Measurements from ENCODE around the gene CFC1. TPM values are rescaled to one million over a fixed set of nuclear protein-coding genes. Genes with fewer than 3 reads are reported as not detected.
"Not testable (repeated sequence)": the region's sequence is repeated elsewhere in the genome, so short reads cannot be mapped to it uniquely, and the experiment has no call there.

The CFC1 gene
- total RNA-seq, 4 donors from 2014 or later: 0.62 TPM; not detected in 3

GRCh38 chr2:130574230-130574629 lies 25.1 kb downstream of the CFC1 start:
- DNase-seq; H3K4me1 ChIP-seq; H3K4me3 ChIP-seq; H3K27ac ChIP-seq; H3K27me3 ChIP-seq; H3K9me3 ChIP-seq; H3K36me3 ChIP-seq; intact Hi-C loops (cut with DNase I; ENCODE audit: low total_unique reads): not testable (repeated sequence)

- H3K27me3 ChIP-seq; H3K36me3 ChIP-seq; H3K4me1 ChIP-seq; H3K9me3 ChIP-seq; DNase-seq; intact Hi-C loops (cut with DNase I; ENCODE audit: low total_unique reads); H3K27ac ChIP-seq; H3K4me3 ChIP-seq: not testable (repeated sequence)
These were observed 27.4 kb downstream of the CFC1 start for GRCh38 chr2:130571929-130572328.

- H3K27me3 ChIP-seq; H3K9me3 ChIP-seq; DNase-seq; intact Hi-C loops (cut with DNase I; ENCODE audit: low total_unique reads); H3K4me1 ChIP-seq; H3K4me3 ChIP-seq; H3K36me3 ChIP-seq; H3K27ac ChIP-seq: not testable (repeated sequence)
These were observed 33.2 kb downstream of the CFC1 start for GRCh38 chr2:130566165-130566564.

GRCh38 chr2:130556441-130556840 lies 42.9 kb downstream of the CFC1 start:
- H3K36me3 ChIP-seq; H3K27ac ChIP-seq; H3K9me3 ChIP-seq; DNase-seq; intact Hi-C loops (cut with DNase I; ENCODE audit: low total_unique reads); H3K27me3 ChIP-seq; H3K4me1 ChIP-seq; H3K4me3 ChIP-seq: not testable (repeated sequence)

GRCh38 chr2:130554178-130554577 lies 45.2 kb downstream of the CFC1 start:
- H3K9me3 ChIP-seq; H3K27me3 ChIP-seq; H3K4me1 ChIP-seq; H3K27ac ChIP-seq; intact Hi-C loops (cut with DNase I; ENCODE audit: low total_unique reads); DNase-seq; H3K36me3 ChIP-seq; H3K4me3 ChIP-seq: not testable (repeated sequence)

- intact Hi-C loops (cut with DNase I; ENCODE audit: low total_unique reads); H3K36me3 ChIP-seq; H3K4me3 ChIP-seq: not testable (repeated sequence)
These were observed 49.9 kb downstream of the CFC1 start for GRCh38 chr2:130549475-130549874.

GRCh38 chr2:130548418-130548817 lies 51.0 kb downstream of the CFC1 start:
- DNase-seq; intact Hi-C loops (cut with DNase I; ENCODE audit: low total_unique reads); H3K4me1 ChIP-seq; H3K27ac ChIP-seq; H3K4me3 ChIP-seq; H3K27me3 ChIP-seq; H3K36me3 ChIP-seq; H3K9me3 ChIP-seq: not testable (repeated sequence)

More at GRCh38 chr2:130549475-130549874, 49.9 kb downstream of the CFC1 start:
- not testable (repeated sequence) for DNase-seq, H3K9me3 ChIP-seq, H3K27me3 ChIP-seq, H3K27ac ChIP-seq, H3K4me1 ChIP-seq

GRCh38 chr2:130544978-130545377 lies 54.4 kb downstream of the CFC1 start:
- H3K36me3 ChIP-seq; H3K27me3 ChIP-seq; H3K9me3 ChIP-seq; intact Hi-C loops (cut with DNase I; ENCODE audit: low total_unique reads); DNase-seq; H3K27ac ChIP-seq; H3K4me1 ChIP-seq; H3K4me3 ChIP-seq: not testable (repeated sequence)

GRCh38 chr2:130543785-130544528 lies 55.4 kb downstream of the CFC1 start:
- H3K4me1 ChIP-seq; H3K27ac ChIP-seq; intact Hi-C loops (cut with DNase I; ENCODE audit: low total_unique reads); H3K9me3 ChIP-seq; H3K36me3 ChIP-seq; H3K27me3 ChIP-seq; H3K4me3 ChIP-seq; DNase-seq: not testable (repeated sequence)

GRCh38 chr2:130542789-130543188 lies 56.6 kb downstream of the CFC1 start:
- H3K36me3 ChIP-seq; H3K9me3 ChIP-seq; H3K4me3 ChIP-seq; DNase-seq; H3K27ac ChIP-seq; H3K4me1 ChIP-seq; intact Hi-C loops (cut with DNase I; ENCODE audit: low total_unique reads); H3K27me3 ChIP-seq: not testable (repeated sequence)

Small RNA genes within 50 kb of the gene (small RNA-seq; reads per million reads assigned to genes)
- gene RF00017 (not detected), gene RNU6-848P (not detected)

Other genes with a start within 250 kb of the CFC1 start
- gene PTPN18, start 243.5 kb downstream of the CFC1 start, total RNA-seq: 10 to 100 TPM; 29.6 to 65.6 (median 46.3) TPM
- gene POTEI, start 90.2 kb downstream of the CFC1 start, total RNA-seq: under 1 TPM in 2 of 4 donors, not detected in 2; 0.26 to 0.35 TPM
- under 1 TPM in 1 of 4 donors, not detected in 3; 0.35 TPM for gene CFC1B, start 78.4 kb downstream of the CFC1 start, total RNA-seq
- under 1 TPM in 1 of 4 donors, not detected in 3; 0.21 TPM for gene POTEJ, start 11.9 kb upstream of the CFC1 start, total RNA-seq
- gene GPR148, start 129.5 kb upstream of the CFC1 start, total RNA-seq: not detected
- gene AMER3, start 156.0 kb upstream of the CFC1 start, total RNA-seq: under 1 TPM in 1 of 4 donors, not detected in 3; 0.21 TPM
- gene ARHGEF4, start 237.3 kb upstream of the CFC1 start, total RNA-seq: 10 to 100 TPM in 2 of 4 donors, 1 to 10 TPM in 2; 1.8 to 26.2 (median 9.6) TPM

Data from uterus (tissue), 4 donors.